ENCODE results near the gene SH2B2. TPM values are rescaled to one million over a fixed set of nuclear protein-coding genes. Genes with fewer than 3 reads are reported as not detected.
"Not testable (repeated sequence)": the region's sequence is repeated elsewhere in the genome, so short reads cannot be mapped to it uniquely, and the experiment has no call there.

The SH2B2 gene
- total and polyA plus RNA-seq, 2 donors (not counting 3 experiments of a cell fraction or from before 2014, with no cell fraction given) = 0.69 to 0.73 TPM

DNA sequence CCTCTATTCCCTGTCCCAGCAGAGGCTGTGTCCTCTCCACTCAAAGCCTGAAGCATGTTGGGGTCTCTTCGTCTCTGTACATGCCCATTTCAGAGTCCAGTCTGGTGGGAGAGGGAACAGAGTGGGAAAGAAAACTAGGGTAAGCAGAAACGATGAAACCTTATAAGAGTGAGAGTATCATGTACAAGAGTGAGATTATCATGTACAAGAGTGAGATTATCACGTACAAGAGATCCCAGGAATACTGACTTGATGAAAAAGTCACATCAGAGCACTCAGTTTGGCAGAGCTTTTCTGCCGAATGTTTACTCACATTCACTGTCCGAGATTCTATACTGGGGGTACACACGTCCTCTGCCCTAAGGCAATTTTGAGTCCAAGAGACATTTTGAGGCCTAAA is 69.7 kb downstream of the SH2B2 start, which contains the start of gene SPDYE6:
SPDYE6 (minus strand) TSS at position 101 of the 400 bp plus-strand sequence. CDS start 421 bp downstream, outside the sequence.
- H3K27me3 ChIP-seq (ENCODE audit: control insufficient read depth in 2 of 2, insufficient read depth in 2 of 2, low read length in 2 of 2); H3K9me3 ChIP-seq (replicated peaks; ENCODE audit: control insufficient read depth, insufficient read depth, low read length); dilution Hi-C loops (cut with MboI; ENCODE audit: extremely low pct_ligation_motif_present, low sequenced_read_pairs); H2AFZ ChIP-seq (ENCODE audit: low read depth, low read length); H3K79me2 ChIP-seq (ENCODE audit: control insufficient read depth, insufficient read depth, low read length); H3K27ac ChIP-seq (ENCODE audit: insufficient read depth, low read depth, low read length); intact Hi-C loops (cut with micrococcal nuclease); H3K4me1 ChIP-seq (ENCODE audit: control insufficient read depth, extremely low read depth, insufficient read depth, low read length); BruUV-seq (replicated peaks); DNase-seq (ENCODE audit: low read depth, low spot score); POLR2A ChIA-PET; H3K4me3 ChIP-seq (replicated peaks in 1 of 3; ENCODE audit: insufficient read depth in 1 of 3, low read depth in 1 of 3, low read length in 3 of 3); FAIRE-seq; H3K9me1 ChIP-seq (replicated peaks; ENCODE audit: control insufficient read depth, extremely low read depth, insufficient read depth, low read length); H4K20me1 ChIP-seq (replicated peaks; ENCODE audit: control insufficient read depth, extremely low read depth, insufficient read depth, low read length); H3K4me2 ChIP-seq (ENCODE audit: insufficient read depth, low read length); CTCF ChIA-PET; H3K9ac ChIP-seq (replicated peaks; ENCODE audit: extremely low read depth, insufficient read depth, low read length); H3K36me3 ChIP-seq (ENCODE audit: control insufficient read depth in 2 of 2, extremely low read depth in 1 of 2, insufficient read depth in 2 of 2, low read length in 2 of 2): not testable (repeated sequence)

- BruUV-seq (replicated peaks); intact Hi-C loops (cut with micrococcal nuclease); H3K4me1 ChIP-seq (ENCODE audit: control insufficient read depth, extremely low read depth, insufficient read depth, low read length); H3K27me3 ChIP-seq (ENCODE audit: control insufficient read depth in 2 of 2, insufficient read depth in 2 of 2, low read length in 2 of 2); H3K36me3 ChIP-seq (ENCODE audit: control insufficient read depth in 2 of 2, extremely low read depth in 1 of 2, insufficient read depth in 2 of 2, low read length in 2 of 2); H3K9me3 ChIP-seq (replicated peaks; ENCODE audit: control insufficient read depth, insufficient read depth, low read length); H3K79me2 ChIP-seq (ENCODE audit: control insufficient read depth, insufficient read depth, low read length); H3K9ac ChIP-seq (replicated peaks; ENCODE audit: extremely low read depth, insufficient read depth, low read length); H3K9me1 ChIP-seq (replicated peaks; ENCODE audit: control insufficient read depth, extremely low read depth, insufficient read depth, low read length); dilution Hi-C loops (cut with MboI; ENCODE audit: extremely low pct_ligation_motif_present, low sequenced_read_pairs); H4K20me1 ChIP-seq (replicated peaks; ENCODE audit: control insufficient read depth, extremely low read depth, insufficient read depth, low read length): not testable (repeated sequence)
- FAIRE-seq = peak; percentile 88
- TF ChIP-seq POLR2AphosphoS5 (IDR thresholded peaks at IDR 0.05; ENCODE audit: insufficient read depth, low read depth, low read length) (peak; percentile 76), POLR2A (IDR thresholded peaks at IDR 0.05; ENCODE audit: low read depth, low read length) (peak; percentile 55)
- TF ChIP-seq, protein P1, sequence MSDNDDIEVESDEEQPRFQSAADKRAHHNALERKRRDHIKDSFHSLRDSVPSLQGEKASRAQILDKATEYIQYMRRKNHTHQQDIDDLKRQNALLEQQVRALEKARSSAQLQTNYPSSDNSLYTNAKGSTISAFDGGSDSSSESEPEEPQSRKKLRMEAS (IDR thresholded peaks at IDR 0.05; ENCODE audit: insufficient read depth, insufficient read length) = peak; percentile 32
- peak overlapping the region; percentile 39 for H3K27ac ChIP-seq (ENCODE audit: insufficient read depth, low read depth, low read length)
- peak overlapping the region; percentile 59 for H3K4me2 ChIP-seq (ENCODE audit: insufficient read depth, low read length)
- ChIA-PET CTCF (interaction anchor here (0.6 to 1.2 kb wide), 5 partner anchors 30 to 483 kb away, joined by 3 to 5 read pairs (median 3); partner anchors contain the start of gene PRKRIP1), POLR2A (interaction anchor here (0.5 to 0.9 kb wide), 2 partner anchors 63 to 1536 kb away, joined by 3 to 8 read pairs; no protein-coding TSS in a partner anchor)
- peak overlapping the region; percentile 38 to 92 (median 46) for H3K4me3 ChIP-seq (replicated peaks in 1 of 3; ENCODE audit: insufficient read depth in 1 of 3, low read depth in 1 of 3, low read length in 3 of 3)
- peak; percentile 96 for DNase-seq (ENCODE audit: low read depth, low spot score)
- peak overlapping the region; percentile 76 for H2AFZ ChIP-seq (ENCODE audit: low read depth, low read length)
Observed at GRCh38 chr7:102363549-102364393, 77.1 kb downstream of the SH2B2 start.

DNA sequence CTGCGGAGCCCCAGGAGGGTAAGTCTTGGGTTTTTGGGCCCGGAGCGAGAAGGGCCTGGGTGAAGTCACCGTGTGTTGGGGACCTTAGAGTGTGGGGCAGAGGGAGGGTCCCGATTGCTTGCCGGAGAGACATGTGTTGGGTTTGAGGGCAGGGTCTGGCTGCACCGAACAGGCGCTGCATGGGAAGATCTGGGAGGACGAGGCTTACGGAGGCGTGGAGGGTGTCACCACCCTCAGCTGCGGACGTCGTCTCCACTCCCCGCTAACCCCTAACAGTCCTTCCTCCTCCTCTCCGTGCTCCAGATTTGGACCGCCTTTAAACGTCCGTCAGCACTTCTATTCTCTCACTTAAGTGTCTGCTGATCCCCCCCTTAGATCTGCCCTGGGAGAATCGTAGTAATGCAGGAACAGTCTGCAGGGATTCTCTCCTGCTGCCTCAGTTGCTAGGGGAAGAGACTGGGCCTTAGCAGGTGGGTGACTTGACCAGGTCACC is 77.8 kb downstream of the SH2B2 start:
- H3K4me1 ChIP-seq (ENCODE audit: control insufficient read depth, extremely low read depth, insufficient read depth, low read length); H3K36me3 ChIP-seq (ENCODE audit: control insufficient read depth in 2 of 2, extremely low read depth in 1 of 2, insufficient read depth in 2 of 2, low read length in 2 of 2); DNase-seq (ENCODE audit: low read depth, low spot score); H3K27ac ChIP-seq (ENCODE audit: insufficient read depth, low read depth, low read length); dilution Hi-C loops (cut with MboI; ENCODE audit: extremely low pct_ligation_motif_present, low sequenced_read_pairs); BruUV-seq (replicated peaks); H3K9me1 ChIP-seq (replicated peaks; ENCODE audit: control insufficient read depth, extremely low read depth, insufficient read depth, low read length); CTCF ChIA-PET; H3K9me3 ChIP-seq (replicated peaks; ENCODE audit: control insufficient read depth, insufficient read depth, low read length); H4K20me1 ChIP-seq (replicated peaks; ENCODE audit: control insufficient read depth, extremely low read depth, insufficient read depth, low read length); intact Hi-C loops (cut with micrococcal nuclease); POLR2A ChIA-PET; H3K9ac ChIP-seq (replicated peaks; ENCODE audit: extremely low read depth, insufficient read depth, low read length); H2AFZ ChIP-seq (ENCODE audit: low read depth, low read length); FAIRE-seq; H3K27me3 ChIP-seq (ENCODE audit: control insufficient read depth in 2 of 2, insufficient read depth in 2 of 2, low read length in 2 of 2); H3K79me2 ChIP-seq (ENCODE audit: control insufficient read depth, insufficient read depth, low read length): not testable (repeated sequence)
- Histone ChIP-seq H3K4me3 (replicated peaks in 1 of 3; ENCODE audit: insufficient read depth in 1 of 3, low read depth in 1 of 3, low read length in 3 of 3) (peak overlapping the region; percentile 38 to 92 (median 46)), H3K4me2 (ENCODE audit: insufficient read depth, low read length) (peak overlapping the region; percentile 24)

All from endothelial cell of umbilical vein (primary cell).